IMR-90 (cell line): ENCODE results near the gene GPATCH8. TPM values are rescaled to one million over a fixed set of nuclear protein-coding genes. Genes with fewer than 3 reads are reported as not detected.

Experiments
- ATAC-seq: fragments of 200-7000 bp; cut with Tn5 transposase; 2 replicates; pipeline ENCODE4 v1.9.1; 2020; ENCODE audit warnings: low read depth, mild to moderate bottlenecking, moderate library complexity
- BruUV-seq: library from RNA; stranded (reverse); fragments of 400-500 nt; replicated peaks from 2 replicates; lab custom pipeline; 2021; lab: Mats Ljungman, UMichigan
- CTCF ChIA-PET: fragments of 300-600 bp; formaldehyde crosslinking; extraction: SDS; loops from one replicate; lab custom pipeline; 2021; ENCODE audit warnings: antibody characterized with exemption; lab: Yijun Ruan, JAX
- POLR2A ChIA-PET: fragments of 300-600 bp; sonication (Branson Sonifier 250); formaldehyde crosslinking; loops from one replicate; lab custom pipeline; 2022; ENCODE audit warnings: antibody characterized with exemption; ENCODE audit not compliant: unreplicated experiment; lab: Charles Lee
- DNase-seq: peaks from one replicate; pipeline ENCODE4 v3.0.0; 2013
- H2AFZ ChIP-seq: replicated peaks from 2 replicates; pipeline ENCODE3; 2013; ENCODE audit warnings: low read length, mild to moderate bottlenecking; ENCODE audit not compliant: poor library complexity
- H2AK5ac ChIP-seq: 2 replicates; pipeline ENCODE4 v1.6.1; 2013; ENCODE audit warnings: low read depth, low read length, inconsistent platforms
- H2AK9ac ChIP-seq: replicated peaks from 2 replicates; pipeline ENCODE3; 2013; ENCODE audit warnings: mild to moderate bottlenecking, low read depth, low read length, moderate library complexity; ENCODE audit not compliant: poor library complexity
- H2BK120ac ChIP-seq: 2 replicates; pipeline ENCODE4 v1.6.1; 2013; ENCODE audit warnings: low read depth, low read length, inconsistent platforms
- H2BK15ac ChIP-seq: 3 replicates; pipeline ENCODE4 v1.6.1; 2013; ENCODE audit warnings: low read depth, low read length, inconsistent platforms
- H2BK20ac ChIP-seq: 2 replicates; pipeline ENCODE4 v1.6.1; 2013; ENCODE audit warnings: low read depth, mild to moderate bottlenecking, inconsistent platforms, low read length, moderate library complexity
- H2BK5ac ChIP-seq: 2 replicates; pipeline ENCODE4 v1.6.1; 2013; ENCODE audit warnings: mild to moderate bottlenecking, low read depth, low read length, inconsistent platforms; ENCODE audit not compliant: poor library complexity, severe bottlenecking
- H3K14ac ChIP-seq: replicated peaks from 2 replicates; pipeline ENCODE4 v1.6.1; 2013; ENCODE audit warnings: low read depth, low read length, inconsistent platforms
- H3K18ac ChIP-seq: 2 replicates; pipeline ENCODE4 v1.6.1; 2013; ENCODE audit warnings: low read depth, low read length, control low read depth
- H3K23ac ChIP-seq: 2 replicates; pipeline ENCODE4 v1.6.1; 2013; ENCODE audit warnings: low read depth, low read length, inconsistent platforms
- H3K27ac ChIP-seq: 2 replicates; pipeline ENCODE4 v1.5.1; 2013; ENCODE audit warnings: mild to moderate bottlenecking, control low read depth, low read length; ENCODE audit not compliant: insufficient read depth
- H3K27me3 ChIP-seq: 2 replicates; pipeline ENCODE4 v1.6.1; 2013; ENCODE audit warnings: low read length; ENCODE audit not compliant: control insufficient read depth, insufficient read depth
- H3K36me3 ChIP-seq: 2 replicates; pipeline ENCODE4 v1.6.1; 2013; ENCODE audit warnings: low read length, mixed read lengths; ENCODE audit not compliant: control insufficient read depth, insufficient read depth
- H3K4ac ChIP-seq: 2 replicates; pipeline ENCODE4 v1.6.1; 2013; ENCODE audit warnings: low read depth, low read length, inconsistent platforms
- H3K4me1 ChIP-seq: 2 replicates; pipeline ENCODE4 v1.6.1; 2013; ENCODE audit warnings: low read length, mixed read lengths; ENCODE audit not compliant: control insufficient read depth, insufficient read depth
- H3K4me2 ChIP-seq: 2 replicates; pipeline ENCODE4 v1.6.1; 2013; ENCODE audit warnings: low read depth, mild to moderate bottlenecking, control low read depth, low read length, moderate library complexity
- H3K4me3 ChIP-seq: 2 replicates; pipeline ENCODE4 v1.5.1; 2013; ENCODE audit warnings: low read depth, mild to moderate bottlenecking, control low read depth, low read length, moderate library complexity; ENCODE audit not compliant: insufficient read depth
- H3K56ac ChIP-seq: 2 replicates; pipeline ENCODE4 v1.6.1; 2013; ENCODE audit warnings: low read length, inconsistent platforms; ENCODE audit not compliant: insufficient read depth; ENCODE audit errors: extremely low read depth
- H3K79me1 ChIP-seq, 2 experiments: 2 replicates each; pipeline ENCODE4 v1.6.1; 2013; ENCODE audit warnings: low read length in 2 of 2, inconsistent platforms in 1 of 2, low read depth in 1 of 2
- H3K9ac ChIP-seq: 2 replicates; pipeline ENCODE4 v1.6.1; 2013; ENCODE audit warnings: low read depth, low read length, control low read depth
- H3K9me1 ChIP-seq: 2 replicates; pipeline ENCODE4 v1.6.1; 2013; ENCODE audit warnings: low read length, inconsistent platforms; ENCODE audit not compliant: insufficient read depth
- H3K9me3 ChIP-seq: 2 replicates; pipeline ENCODE4 v1.6.1; 2013; ENCODE audit warnings: low read length; ENCODE audit not compliant: control insufficient read depth, insufficient read depth
- H4K20me1 ChIP-seq: 2 replicates; pipeline ENCODE4 v1.6.1; 2013; ENCODE audit warnings: low read length, inconsistent platforms; ENCODE audit not compliant: insufficient read depth
- H4K5ac ChIP-seq: 2 replicates; pipeline ENCODE4 v1.6.1; 2013; ENCODE audit warnings: mild to moderate bottlenecking, low read depth, low read length, control low read depth
- H4K8ac ChIP-seq, 2 experiments: 2 replicates each; pipeline ENCODE4 v1.6.1; 2013; ENCODE audit warnings: low read depth in 2 of 2, low read length in 2 of 2, control low read depth in 1 of 2, inconsistent platforms in 1 of 2
- H4K91ac ChIP-seq: 2 replicates; pipeline ENCODE4 v1.6.1; 2013; ENCODE audit warnings: low read depth, low read length, inconsistent platforms; ENCODE audit not compliant: insufficient read depth
- BHLHE40 ChIP-seq: fragments of 150-350 bp; IDR thresholded peaks from 2 replicates; pipeline ENCODE4 v1.6.1; 2016; ENCODE audit warnings: mild to moderate bottlenecking, low read depth, low read length
- CTCF ChIP-seq: conservative IDR thresholded peaks from 2 replicates; pipeline ENCODE4 v1.5.1; 2012; ENCODE audit warnings: mild to moderate bottlenecking, low read depth, low read length, improper control_type of control experiment
- MXI1 ChIP-seq: IDR thresholded peaks from 2 replicates; pipeline ENCODE4 v1.6.1; 2012; ENCODE audit warnings: low read depth, mild to moderate bottlenecking, low read length, moderate library complexity, borderline replicate concordance
- POLR2A ChIP-seq: IDR thresholded peaks from 2 replicates; pipeline ENCODE4 v1.6.1; 2012; ENCODE audit warnings: mild to moderate bottlenecking, low read depth, low read length
- RAD21 ChIP-seq: IDR thresholded peaks from 2 replicates; pipeline ENCODE4 v1.6.1; 2012; ENCODE audit warnings: low read length, improper control_type of control experiment
- WGBS, 2 experiments: methylation state at CpG; one replicate each; pipeline versions ENCODE4 v1.1.5 to v1.1.7; 2013; ENCODE audit warnings: missing lambda C conversion rate in 2 of 2; ENCODE audit not compliant: insufficient read length in 1 of 2; ENCODE audit errors: extremely low coverage in 2 of 2; 5-methylcytosine and 5-hydroxymethylcytosine counted together
- dilution Hi-C: fragments of 300-500 bp; cut with HindIII; formaldehyde crosslinking; loops from one replicate; pipeline ENCODE4 v1.14.3; 2018; ENCODE audit warnings: low sequenced_read_pairs; ENCODE audit not compliant: unreplicated experiment
- in situ Hi-C: fragments of 300-500 bp; cut with MboI; formaldehyde crosslinking; loops from 3 replicates; pipeline ENCODE4 v1.14.3; 2019; ENCODE audit warnings: low sequenced_read_pairs, inconsistent platforms, mixed read lengths
- intact Hi-C: fragments of 100-400 bp; cut with micrococcal nuclease; formaldehyde crosslinking; loops from 2 replicates; pipeline ENCODE4 v1.10.0; 2022
- polyA plus RNA-seq, 3 experiments: library from polyadenylated mRNA; depleted of rRNA; stranded (reverse); fragments of >200 nt; gene quantifications; 2 replicates each; pipeline ENCODE4 v1.2.3, GENCODE V29; 2012; ENCODE audit warnings: low replicate concordance in 1 of 3
- total RNA-seq: library from RNA; depleted of rRNA; stranded (reverse); fragments of >200 nt; gene quantifications from 2 replicates; pipeline ENCODE4 v1.2.3, GENCODE V29; 2012

The GPATCH8 gene
- total and polyA plus RNA-seq, 2 of the 4 experiments (the other 2 are of a cell fraction), result 8.8 to 13.2 TPM

- ATAC-seq, result no peak
- ChIA-PET POLR2A (no interaction called here), CTCF (interaction anchor here (0.6 to 1.5 kb wide), 4 partner anchors 9 to 71 kb away, joined by 4 to 10 read pairs (median 5); partner anchors contain the start of gene FAM171A2)
- dilution Hi-C loops (no loop called here), in situ Hi-C loops (no loop called here), intact Hi-C loops (no loop called here)
- Histone ChIP-seq H3K23ac (no peak overlapping the region), H3K4ac (no peak overlapping the region), H4K8ac (no peak overlapping the region), H3K18ac (no peak overlapping the region), H2AK9ac (no peak overlapping the region), H3K56ac (no peak overlapping the region), H2BK20ac (no peak overlapping the region), H3K9ac (no peak overlapping the region), H2BK15ac (no peak overlapping the region), H3K36me3 (no peaks in the 10 kb centered on the region), H4K20me1 (no peaks in the 10 kb centered on the region), H3K4me1 (peaks cover 2% of the 10 kb centered on the region; the same call in 1 of the 2 replicates), H2AFZ (peak overlapping the region; percentile 4), H3K4me3 (no peak overlapping the region), H2AK5ac (no peak overlapping the region), H3K14ac (no peak overlapping the region), H3K9me1 (0 out of 2 replicates have a peak, but pooled peaks cover 5% of the 10 kb centered on the region), H2BK5ac (no peak overlapping the region), H2BK120ac (no peak overlapping the region), H3K27me3 (peaks cover 20% of the 10 kb centered on the region; the same call in 1 of the 2 replicates), H4K91ac (no peak overlapping the region), H4K5ac (no peak overlapping the region), H3K27ac (no peak overlapping the region), H3K9me3 (no peaks in the 10 kb centered on the region), H3K79me1 (no peaks in the 10 kb centered on the region), H3K4me2 (no peak overlapping the region)
- TF ChIP-seq CTCF (no peak), POLR2A (no peak), RAD21 (no peak), MXI1 (no peak), BHLHE40 (no peak)
- BruUV-seq, result no TSS peak
- WGBS, 2 experiments, result 33% methylated on average over 6 of the region's 22 CpGs; no CpG with 5 or more reads in 1 of the 2 experiments
- no peak for DNase-seq
Measured at GRCh38 chr17:44375196-44376017, 127.8 kb downstream of the GPATCH8 start.
